Measurements from ENCODE around the gene SCAF4.
"Not testable (repeated sequence)": the region's sequence is repeated elsewhere in the genome, so short reads cannot be mapped to it uniquely, and the experiment has no call there.

SCAF4 gene

DNA sequence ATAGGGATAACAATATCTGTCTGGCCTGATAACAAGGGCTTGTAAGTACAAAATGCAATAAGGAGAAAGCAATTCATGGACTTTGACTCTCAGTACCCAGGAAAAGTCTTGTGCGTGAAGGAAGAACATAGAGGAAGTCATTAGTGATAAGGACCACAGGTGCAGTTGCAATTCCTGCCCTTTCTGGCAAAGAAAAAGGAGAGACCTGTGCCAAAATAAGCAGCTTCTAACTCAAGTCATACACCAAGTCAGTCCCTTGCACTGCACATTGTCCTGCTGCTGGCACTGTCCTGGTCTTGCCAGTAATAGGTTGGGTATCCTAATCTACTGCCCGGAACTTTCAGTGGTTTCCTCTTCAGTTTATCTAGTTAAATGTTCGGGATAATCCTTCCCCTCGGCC, 87.3 kb downstream of the SCAF4 start:
- no peak for DNase-seq (ENCODE audit: low read depth in 4 of 4, low spot score in 1 of 4)

DNA sequence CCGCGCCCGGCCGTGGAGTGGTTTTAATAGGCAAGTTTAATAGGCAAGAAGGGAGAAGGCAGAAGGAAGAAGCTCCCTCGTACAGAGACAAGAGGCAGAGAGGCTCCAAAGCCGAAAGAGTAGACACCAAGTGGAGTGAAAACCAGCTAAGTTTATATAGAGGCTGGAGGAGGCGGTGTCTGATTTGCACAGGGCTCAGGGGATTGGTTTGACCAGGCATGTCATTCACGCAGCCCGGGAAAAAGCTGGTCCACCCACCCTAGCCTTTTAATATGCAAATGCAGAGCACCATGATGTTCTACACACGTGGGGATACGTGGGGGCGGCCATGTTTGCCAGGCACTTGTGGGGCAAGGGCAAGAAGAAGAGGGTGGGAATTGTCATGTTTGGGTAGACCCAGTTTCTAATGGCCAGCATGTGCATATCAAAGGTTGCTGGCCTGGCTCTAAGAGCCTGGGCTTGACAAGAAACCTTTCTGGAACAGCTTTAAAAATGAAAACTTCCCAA, 90.4 kb downstream of the SCAF4 start:
- no peak for DNase-seq (ENCODE audit: low read depth in 4 of 4, low spot score in 1 of 4)

DNA sequence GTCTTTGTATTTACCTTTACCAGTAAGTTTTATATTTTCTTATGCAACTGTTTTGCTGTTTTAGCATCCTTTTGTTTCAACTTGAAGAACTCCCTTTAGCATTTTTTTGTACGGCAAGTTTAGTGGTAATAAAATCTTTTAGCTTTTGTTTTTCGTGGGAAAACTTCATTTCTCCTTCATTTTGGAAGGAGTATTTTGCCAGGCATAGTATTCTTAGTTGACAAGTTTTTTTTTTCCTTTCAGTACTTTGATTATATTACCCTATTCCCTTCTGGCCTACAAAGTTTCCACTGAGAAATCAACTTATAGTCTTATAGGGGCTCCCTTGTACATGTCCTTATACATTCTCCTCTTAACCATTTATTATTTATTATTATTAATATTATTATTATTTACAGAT, 95.0 kb downstream of the SCAF4 start:
- no peak for DNase-seq (ENCODE audit: low read depth in 4 of 4, low spot score in 1 of 4)

DNA sequence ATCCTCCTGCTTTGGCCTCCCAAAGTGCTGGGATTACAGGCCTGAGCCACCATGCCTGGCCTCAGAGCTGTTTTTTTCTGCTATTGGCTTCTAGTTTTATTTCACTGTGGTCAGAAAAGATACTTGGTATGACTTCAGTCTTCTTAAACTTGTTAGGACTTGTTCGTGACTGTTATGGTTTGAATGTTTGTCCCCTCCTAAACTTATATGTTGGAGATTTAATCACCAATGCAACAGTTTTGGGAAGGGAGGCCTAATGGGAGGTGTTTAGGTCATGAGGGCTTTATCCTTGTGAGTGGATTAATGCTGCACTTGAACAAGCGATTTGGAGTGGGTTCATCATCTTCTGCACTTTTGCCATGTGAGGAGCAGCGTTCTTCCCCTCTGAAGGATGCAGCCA, 96.9 kb downstream of the SCAF4 start:
- DNase-seq (ENCODE audit: low read depth in 4 of 4, low spot score in 1 of 4) = no peak

DNA sequence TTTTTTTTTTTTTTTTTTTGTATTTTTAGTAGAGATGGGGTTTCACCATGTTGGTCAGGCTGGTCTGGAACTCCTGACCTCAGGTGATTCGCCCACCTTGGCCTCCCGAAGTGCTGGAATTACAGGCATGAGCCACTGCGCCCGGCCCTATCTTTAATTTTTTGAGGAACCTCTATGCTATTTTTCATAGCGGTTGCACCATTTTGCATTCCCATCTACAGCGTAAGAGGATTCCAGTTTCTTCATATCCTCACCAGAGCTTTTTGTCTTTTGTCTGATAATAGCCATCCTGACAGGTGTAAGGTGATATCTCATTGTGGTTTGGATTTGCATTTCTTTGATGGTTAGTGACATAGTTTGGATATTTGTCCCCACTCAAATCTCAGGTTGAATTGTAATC, 100.0 kb downstream of the SCAF4 start:
- DNase-seq (ENCODE audit: low read depth in 4 of 4, low spot score in 1 of 4) = not testable (repeated sequence)

DNA sequence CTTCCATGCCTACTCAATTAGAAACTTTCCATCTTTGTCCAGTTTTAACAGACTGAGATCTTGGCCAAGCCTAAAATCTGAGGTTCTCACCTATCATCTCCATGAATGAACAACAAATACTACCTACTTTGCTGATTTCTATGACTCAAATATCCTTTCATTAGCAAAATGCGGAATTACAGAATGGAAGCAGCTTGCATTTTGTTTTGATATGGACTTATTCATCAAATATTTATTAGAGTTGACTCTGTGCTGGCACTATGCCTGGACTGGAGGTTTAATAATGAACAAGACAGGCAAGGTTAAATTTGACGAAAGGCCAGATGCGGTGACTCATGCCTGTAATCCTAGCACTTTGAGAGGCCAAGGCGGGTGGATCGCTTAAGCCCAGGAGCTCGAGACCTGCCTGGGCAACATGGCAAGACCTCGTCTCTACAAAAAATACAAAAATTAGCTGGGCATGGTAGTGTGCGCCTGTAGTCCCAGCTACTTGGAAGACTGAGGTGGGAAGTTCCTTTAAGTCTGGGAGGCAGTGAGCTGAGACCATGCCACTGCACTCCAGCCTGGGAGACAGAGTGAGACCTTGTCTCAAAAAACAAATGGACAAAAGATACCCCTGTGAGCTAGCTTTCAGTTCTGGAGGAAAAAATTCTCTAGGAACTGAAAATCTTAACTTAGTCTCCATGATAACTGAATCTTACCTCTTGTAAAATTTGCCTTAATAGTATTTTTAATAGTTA, 101.8 kb downstream of the SCAF4 start:
- no peak for DNase-seq (ENCODE audit: low read depth in 4 of 4, low spot score in 1 of 4)

DNA sequence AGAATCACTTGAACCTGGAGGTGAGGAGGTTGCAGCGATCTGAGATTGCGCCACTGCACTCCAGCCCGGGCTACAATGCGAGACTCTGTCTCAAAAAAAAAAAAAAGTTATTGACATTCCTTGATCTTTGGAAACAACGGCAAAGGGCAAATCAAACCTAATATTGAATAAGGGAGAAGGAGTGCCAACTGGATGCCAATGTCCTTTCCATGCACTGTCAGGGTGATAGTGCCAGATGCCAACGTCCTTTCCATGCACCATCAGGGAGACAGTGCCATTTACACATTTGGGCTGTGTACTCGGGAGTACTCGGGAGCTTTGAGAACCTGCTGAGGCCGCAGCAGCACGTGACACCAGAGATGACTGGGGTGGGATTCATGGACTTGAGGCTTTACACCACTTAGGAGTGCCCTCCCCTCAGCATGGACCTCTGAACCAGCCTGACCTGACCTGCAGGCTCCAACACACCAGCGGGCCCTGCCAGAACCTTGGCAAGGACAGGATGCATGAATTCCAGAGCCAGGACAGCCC, 106.9 kb downstream of the SCAF4 start:
- DNase-seq (ENCODE audit: low read depth in 4 of 4, low spot score in 1 of 4) = no peak

DNA sequence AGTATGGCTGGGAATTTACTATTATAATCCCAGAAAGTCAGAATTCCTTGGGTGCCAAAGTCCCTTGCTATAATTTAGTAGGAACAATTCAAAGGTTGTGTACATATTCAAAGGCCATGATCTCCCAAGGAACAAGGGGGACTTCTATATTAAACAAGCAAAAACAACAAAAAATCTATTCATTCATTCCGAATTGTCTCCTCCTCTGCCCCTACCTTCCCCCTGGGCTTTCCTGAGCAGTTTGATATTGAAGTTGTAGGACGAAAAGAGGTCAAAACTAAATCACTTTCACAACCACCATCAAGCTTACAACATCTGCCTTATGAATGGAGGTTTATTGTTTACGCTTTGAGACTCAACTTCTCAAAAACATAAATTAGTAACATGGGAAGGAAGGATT, 107.7 kb downstream of the SCAF4 start:
- no peak for DNase-seq (ENCODE audit: low read depth in 4 of 4, low spot score in 1 of 4)

DNA sequence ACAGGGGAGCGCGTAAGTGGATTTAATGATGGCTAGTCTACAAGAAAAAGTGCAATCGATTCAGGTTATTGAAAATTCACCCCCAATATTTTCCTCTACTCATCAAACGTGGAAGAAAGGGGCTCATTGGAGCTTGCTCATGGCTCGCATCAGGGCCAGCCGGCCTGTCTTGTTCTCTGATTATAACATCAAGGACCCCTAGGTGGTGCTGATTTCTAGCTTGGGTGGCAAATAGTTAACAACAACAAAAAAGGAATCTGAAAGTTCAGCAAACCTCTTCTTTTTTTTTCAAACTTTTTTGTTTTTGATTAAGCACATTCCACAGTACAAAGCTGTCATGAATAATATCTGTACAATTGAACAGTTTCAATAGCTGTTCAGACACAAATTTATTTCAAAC, 108.3 kb downstream of the SCAF4 start:
- DNase-seq (ENCODE audit: low read depth in 4 of 4, low spot score in 1 of 4) = no peak

DNA sequence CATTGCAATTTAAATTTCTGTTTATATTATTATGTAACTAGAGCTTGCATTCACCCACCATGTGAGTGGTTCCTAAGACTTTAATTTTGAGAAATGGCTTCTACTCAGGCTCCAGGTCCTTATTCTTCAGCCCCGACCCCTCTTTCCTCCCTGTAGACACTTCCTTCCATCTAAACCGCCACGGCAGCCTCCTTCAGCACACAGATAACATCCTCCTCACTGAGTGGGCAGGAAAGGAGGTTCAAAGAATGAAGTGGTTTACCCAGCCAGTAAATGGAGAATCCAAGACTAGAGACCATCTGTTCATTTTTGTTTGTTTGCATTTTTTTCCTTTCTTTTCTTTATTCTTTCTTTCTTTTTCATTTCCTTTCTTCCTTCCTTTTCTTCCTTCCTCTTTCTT, 109.5 kb downstream of the SCAF4 start:
- no peak for DNase-seq (ENCODE audit: low read depth in 4 of 4, low spot score in 1 of 4)
